OCI-LY1 (cell line): Measurements from ENCODE around the gene LDLRAD4.

Source experiments
- H2AFZ ChIP-seq: fragments of 200-600 bp; sonication (generic), shearing (Covaris generic); 2 replicates; pipeline ENCODE4 v1.6.0; 2014; ENCODE audit warnings: antibody characterized with exemption, mild to moderate bottlenecking, low read length
- H3F3A ChIP-seq: fragments of 200-600 bp; sonication (generic), shearing (Covaris generic); 2 replicates; pipeline ENCODE4 v1.6.0; 2014; ENCODE audit warnings: mild to moderate bottlenecking, antibody characterized with exemption, low read length, moderate library complexity; ENCODE audit not compliant: insufficient read depth
- H3K27ac ChIP-seq: fragments of 200-600 bp; sonication (generic); 2 replicates; pipeline ENCODE4 v1.5.1; 2014; ENCODE audit warnings: low read length, mixed run types, mild to moderate bottlenecking, low read depth; ENCODE audit not compliant: poor library complexity, severe bottlenecking
- H3K27me3 ChIP-seq: fragments of 200-600 bp; sonication (generic); 2 replicates; pipeline ENCODE4 v1.6.0; 2014; ENCODE audit warnings: antibody characterized with exemption, mild to moderate bottlenecking, low read length, moderate library complexity; ENCODE audit not compliant: insufficient read depth
- H3K36me3 ChIP-seq: fragments of 200-600 bp; sonication (generic); 2 replicates; pipeline ENCODE4 v1.6.1; 2014; ENCODE audit warnings: mild to moderate bottlenecking, antibody characterized with exemption, low read length, moderate library complexity, mixed read lengths; ENCODE audit not compliant: insufficient read depth
- H3K4me1 ChIP-seq: fragments of 200-600 bp; sonication (generic); 2 replicates; pipeline ENCODE4 v1.5.1; 2014; ENCODE audit warnings: mild to moderate bottlenecking, low read length, moderate library complexity; ENCODE audit not compliant: insufficient read depth, severe bottlenecking
- H3K4me2 ChIP-seq: fragments of 200-600 bp; sonication (generic), shearing (Covaris generic); 2 replicates; pipeline ENCODE4 v1.6.1; 2014; ENCODE audit warnings: low read length
- H3K4me3 ChIP-seq: fragments of 200-600 bp; sonication (generic); 2 replicates; pipeline ENCODE4 v1.5.1; 2014; ENCODE audit warnings: low read length, low read depth, mild to moderate bottlenecking, mixed read lengths; ENCODE audit not compliant: poor library complexity, severe bottlenecking
- H3K79me2 ChIP-seq: fragments of 200-600 bp; shearing (Covaris generic); 2 replicates; pipeline ENCODE4 v1.6.1; 2016; ENCODE audit warnings: mixed run types, low read length, mixed read lengths; ENCODE audit not compliant: insufficient read depth
- H3K9ac ChIP-seq: fragments of 200-600 bp; sonication (generic), shearing (Covaris generic); 2 replicates; pipeline ENCODE4 v1.6.1; 2014; ENCODE audit warnings: mild to moderate bottlenecking, low read length, mixed read lengths
- H3K9me2 ChIP-seq: fragments of 200-600 bp; sonication (generic), shearing (Covaris generic); 2 replicates; pipeline ENCODE4 v1.6.1; 2014; ENCODE audit warnings: low read depth, mild to moderate bottlenecking, low read length, mixed read lengths
- H3K9me3 ChIP-seq: fragments of 200-600 bp; shearing (Covaris generic); 2 replicates; pipeline ENCODE4 v1.6.1; 2014; ENCODE audit warnings: low read length, mixed read lengths
- H4K20me1 ChIP-seq: fragments of 200-600 bp; sonication (generic), shearing (Covaris generic); 2 replicates; pipeline ENCODE4 v1.6.0; 2016; ENCODE audit warnings: mild to moderate bottlenecking, low read length; ENCODE audit not compliant: insufficient read depth
- CTCF ChIP-seq: fragments of 200-600 bp; sonication (generic), shearing (Covaris generic); IDR thresholded peaks from 2 replicates; pipeline ENCODE4 v1.5.1; 2017; ENCODE audit warnings: mild to moderate bottlenecking, antibody characterized with exemption, low read length, moderate library complexity, mixed read lengths
- EZH2 ChIP-seq: fragments of 200-600 bp; sonication (generic), shearing (Covaris generic); IDR thresholded peaks from 2 replicates; pipeline ENCODE4 v1.8.0; 2017; ENCODE audit warnings: borderline replicate concordance, mixed run types, mild to moderate bottlenecking, antibody characterized with exemption, low read length, moderate library complexity, mixed read lengths

The LDLRAD4 gene

GRCh38 chr18:13275075-13275474, 56.5 kb downstream of the LDLRAD4 start:
- no peak overlapping the region for H3K4me2 ChIP-seq
- no peak overlapping the region for H3K27ac ChIP-seq
- H2AFZ ChIP-seq: no peak overlapping the region
- no peaks in the 10 kb centered on the region for H3K79me2 ChIP-seq
- H3K4me1 ChIP-seq: peaks cover 7% of the 10 kb centered on the region
- no peak overlapping the region for H3K4me3 ChIP-seq
- H3K9ac ChIP-seq: no peak overlapping the region
- no peaks in the 10 kb centered on the region for H3K9me2 ChIP-seq
- no peaks in the 10 kb centered on the region for H3K36me3 ChIP-seq
- H3F3A ChIP-seq: no peaks in the 10 kb centered on the region
- TF ChIP-seq EZH2 (no peak), CTCF (no peak)
- H3K27me3 ChIP-seq: peaks cover 4% of the 10 kb centered on the region; the same call in 1 of the 2 replicates
- H3K9me3 ChIP-seq: no peaks in the 10 kb centered on the region
- H4K20me1 ChIP-seq: no peaks in the 10 kb centered on the region

- H2AFZ ChIP-seq: no peak overlapping the region
- H3K9ac ChIP-seq: no peak overlapping the region
- no peaks in the 10 kb centered on the region for H3K36me3 ChIP-seq
- H3K27ac ChIP-seq: no peak overlapping the region
- TF ChIP-seq CTCF: no peak
- no peak for TF ChIP-seq EZH2
- no peaks in the 10 kb centered on the region for H3K79me2 ChIP-seq
- no peaks in the 10 kb centered on the region for H3K9me2 ChIP-seq
- peaks cover 7% of the 10 kb centered on the region for H3K4me1 ChIP-seq
- H3K9me3 ChIP-seq: no peaks in the 10 kb centered on the region
- peaks cover 11% of the 10 kb centered on the region; the same call in 1 of the 2 replicates for H3K27me3 ChIP-seq
- H3F3A ChIP-seq: no peaks in the 10 kb centered on the region
- no peak overlapping the region for H3K4me2 ChIP-seq
- H4K20me1 ChIP-seq: no peaks in the 10 kb centered on the region
- H3K4me3 ChIP-seq: no peak overlapping the region
Measured at GRCh38 chr18:13276530-13277520, 58.3 kb downstream of the LDLRAD4 start.

DNA sequence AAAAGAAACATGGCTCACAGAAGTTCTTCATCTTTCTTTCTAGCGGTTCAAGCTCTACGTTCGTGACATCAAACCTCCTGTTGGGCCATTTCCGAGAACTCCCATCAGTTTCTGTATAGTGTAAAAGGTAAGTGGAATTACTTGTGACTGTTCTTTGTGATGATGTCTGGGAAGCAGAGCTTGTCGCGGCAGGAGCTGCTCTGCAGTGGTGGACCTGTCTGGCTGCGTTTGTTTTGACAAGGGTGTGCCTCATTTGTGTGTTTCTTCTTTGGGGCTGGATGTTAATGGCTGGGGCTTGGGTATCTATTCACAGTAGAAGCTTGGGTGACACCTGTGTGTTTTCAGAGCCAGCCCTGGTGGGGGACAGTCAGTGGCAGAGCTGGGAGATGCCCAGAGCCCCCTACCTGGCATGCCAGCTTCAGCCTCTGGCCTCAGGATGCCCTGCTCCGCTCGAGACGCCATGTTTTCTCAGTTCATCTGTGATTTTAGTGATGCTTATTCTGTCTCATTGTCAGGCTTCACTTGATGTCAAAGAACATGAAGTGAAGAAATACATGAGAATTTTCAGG, 59.6 kb downstream of the LDLRAD4 start:
- Histone ChIP-seq H3K27ac (no peak overlapping the region), H3K9ac (no peak overlapping the region), H3F3A (no peaks in the 10 kb centered on the region), H3K9me3 (no peaks in the 10 kb centered on the region), H3K27me3 (peaks cover 13% of the 10 kb centered on the region; the same call in 1 of the 2 replicates), H3K36me3 (no peaks in the 10 kb centered on the region), H3K9me2 (no peaks in the 10 kb centered on the region), H2AFZ (no peak overlapping the region), H3K4me3 (no peak overlapping the region), H4K20me1 (no peaks in the 10 kb centered on the region), H3K4me2 (no peak overlapping the region), H3K4me1 (peaks cover 7% of the 10 kb centered on the region), H3K79me2 (no peaks in the 10 kb centered on the region)
- no peak for TF ChIP-seq CTCF
- TF ChIP-seq EZH2: no peak
